ENCODE data around the gene LAMA2. TPM values are rescaled to one million over a fixed set of nuclear protein-coding genes. Genes with fewer than 3 reads are reported as not detected.

LAMA2 gene
- total and polyA plus RNA-seq, 2 experiments from 2014 or later, result 11.1 to 57.5 TPM

GRCh38 chr6:129279343-129280292 lies 396.7 kb downstream of the LAMA2 start:
- H3K36me3 ChIP-seq (replicated peaks; ENCODE audit: insufficient read depth, low read depth), result no peaks in the 10 kb centered on the region
- H4K20me1 ChIP-seq (ENCODE audit: insufficient read depth, poor library complexity, severe bottlenecking), result no peaks in the 10 kb centered on the region
- H2AFZ ChIP-seq, result no peak overlapping the region
- H3K27me3 ChIP-seq, result no peaks in the 10 kb centered on the region
- H3K79me2 ChIP-seq, result no peaks in the 10 kb centered on the region
- H3K9me3 ChIP-seq (ENCODE audit: low read depth), result no peaks in the 10 kb centered on the region
- no peaks in the 10 kb centered on the region for H3K9me2 ChIP-seq (replicated peaks; ENCODE audit: insufficient read depth)
- H3K4me1 ChIP-seq (ENCODE audit: insufficient read depth), result no peaks in the 10 kb centered on the region
- no peak overlapping the region for H3K4me3 ChIP-seq
- no peak for DNase-seq (ENCODE audit: low spot score)
- TF ChIP-seq EZH2 (IDR thresholded peaks at IDR 0.05; ENCODE audit: borderline replicate concordance), result no peak
- TF ChIP-seq EZH2phosphoT487 (IDR thresholded peaks at IDR 0.05; ENCODE audit: low read depth, severe bottlenecking, unreplicated experiment), result no peak
- no peak for TF ChIP-seq CTCF (IDR thresholded peaks at IDR 0.05; ENCODE audit: poor library complexity)
- H3K4me2 ChIP-seq, result no peak overlapping the region
- no peak overlapping the region for H3K27ac ChIP-seq
- 87% methylated on average over 11 of the region's 11 CpGs for WGBS (ENCODE audit: low lambda C conversion rate, missing lambda C conversion rate)

GRCh38 chr6:129280293-129280644 lies 397.3 kb downstream of the LAMA2 start:
- no peak for TF ChIP-seq EZH2phosphoT487 (IDR thresholded peaks at IDR 0.05; ENCODE audit: low read depth, severe bottlenecking, unreplicated experiment)
- no peak for TF ChIP-seq EZH2 (IDR thresholded peaks at IDR 0.05; ENCODE audit: borderline replicate concordance)
- no peak for TF ChIP-seq CTCF (IDR thresholded peaks at IDR 0.05; ENCODE audit: poor library complexity)
- H3K27ac ChIP-seq, result no peak overlapping the region
- H4K20me1 ChIP-seq (ENCODE audit: insufficient read depth, poor library complexity, severe bottlenecking), result no peaks in the 10 kb centered on the region
- no peaks in the 10 kb centered on the region for H3K9me2 ChIP-seq (replicated peaks; ENCODE audit: insufficient read depth)
- no peak overlapping the region for H2AFZ ChIP-seq
- no peaks in the 10 kb centered on the region for H3K36me3 ChIP-seq (replicated peaks; ENCODE audit: insufficient read depth, low read depth)
- H3K79me2 ChIP-seq, result no peaks in the 10 kb centered on the region
- H3K4me1 ChIP-seq (ENCODE audit: insufficient read depth), result no peaks in the 10 kb centered on the region
- H3K9me3 ChIP-seq (ENCODE audit: low read depth), result no peaks in the 10 kb centered on the region
- H3K4me3 ChIP-seq, result no peak overlapping the region
- DNase-seq (ENCODE audit: low spot score), result no peak
- H3K27me3 ChIP-seq, result no peaks in the 10 kb centered on the region
- no peak overlapping the region for H3K4me2 ChIP-seq

- Histone ChIP-seq H3K9me3 (ENCODE audit: low read depth) (no peaks in the 10 kb centered on the region), H3K4me2 (no peak overlapping the region), H3K9me2 (replicated peaks; ENCODE audit: insufficient read depth) (no peaks in the 10 kb centered on the region), H3K4me3 (no peak overlapping the region), H3K27me3 (no peaks in the 10 kb centered on the region), H3K36me3 (replicated peaks; ENCODE audit: insufficient read depth, low read depth) (no peaks in the 10 kb centered on the region), H3K79me2 (no peaks in the 10 kb centered on the region), H3K27ac (no peak overlapping the region), H4K20me1 (ENCODE audit: insufficient read depth, poor library complexity, severe bottlenecking) (no peaks in the 10 kb centered on the region), H2AFZ (no peak overlapping the region), H3K4me1 (ENCODE audit: insufficient read depth) (no peaks in the 10 kb centered on the region)
- no peak for DNase-seq (ENCODE audit: low spot score)
- no peak for TF ChIP-seq EZH2 (IDR thresholded peaks at IDR 0.05; ENCODE audit: borderline replicate concordance)
- no peak for TF ChIP-seq CTCF (IDR thresholded peaks at IDR 0.05; ENCODE audit: poor library complexity)
- no peak for TF ChIP-seq EZH2phosphoT487 (IDR thresholded peaks at IDR 0.05; ENCODE audit: low read depth, severe bottlenecking, unreplicated experiment)
- 67% methylated on average over 1 of the region's 1 CpG for WGBS (ENCODE audit: low lambda C conversion rate, missing lambda C conversion rate)
Measured at GRCh38 chr6:129280749-129281148, 397.8 kb downstream of the LAMA2 start.
